Left cardiac atrium (tissue), 4 donors: ENCODE data around the gene JUNB. TPM values are rescaled to one million over a fixed set of nuclear protein-coding genes. Genes with fewer than 3 reads are reported as not detected.
A peak's percentile ranks its signal among the peaks of the same experiment; 100 is the strongest.

Experiments
- ATAC-seq, 2 donors: fragments of 200-7000 bp; cut with Tn5 transposase; one replicate each; pipeline ENCODE4 v1.9.1; 2020; ENCODE audit warnings: mild to moderate bottlenecking in 2 of 2, moderate library complexity in 2 of 2
- DNase-seq: peaks from one replicate; pipeline ENCODE4 v3.0.0-alpha.2; 2020
- intact Hi-C, 2 donors: fragments of 100-400 bp; cut with DNase I; formaldehyde crosslinking; loops; one replicate each; pipeline versions ENCODE4 v1.14.1 to v1.15.1; 2022 to 2023
- total RNA-seq, 2 donors: library from RNA; stranded (reverse); fragmentation: NEBNext Ultra II Directional; extraction: Animal tissue kit (Norgen Biotek cat#: 25700); gene quantifications; one replicate each; pipeline ENCODE4 v1.2.1, GENCODE V29; 2021
- donor health status: DM: no; HTN: yes; CAD: no.
- donor health status: DM: no; HTN: yes; CAD: no; lungs with severe emphysema.
- donor health status: DM: yes; HTN: yes; CAD: no.
- donor health status: Dilated cardiomyopathy.

The JUNB gene
- total RNA-seq, 2 donors from 2014 or later = 46.6 to 216 TPM

- intact Hi-C loops = loop anchor here (5.0 kb wide), 2 partner anchors 33 to 73 kb away; partner anchors contain the start of genes PRDX2 (in 2 of the 2) and THSD8 (in 2 of the 2)
- peak in 1 of 2 donors; percentile 21 for ATAC-seq
- DNase-seq = no peak
These were observed 21.6 kb upstream of the JUNB start for GRCh38 chr19:12769689-12770088.

DNA sequence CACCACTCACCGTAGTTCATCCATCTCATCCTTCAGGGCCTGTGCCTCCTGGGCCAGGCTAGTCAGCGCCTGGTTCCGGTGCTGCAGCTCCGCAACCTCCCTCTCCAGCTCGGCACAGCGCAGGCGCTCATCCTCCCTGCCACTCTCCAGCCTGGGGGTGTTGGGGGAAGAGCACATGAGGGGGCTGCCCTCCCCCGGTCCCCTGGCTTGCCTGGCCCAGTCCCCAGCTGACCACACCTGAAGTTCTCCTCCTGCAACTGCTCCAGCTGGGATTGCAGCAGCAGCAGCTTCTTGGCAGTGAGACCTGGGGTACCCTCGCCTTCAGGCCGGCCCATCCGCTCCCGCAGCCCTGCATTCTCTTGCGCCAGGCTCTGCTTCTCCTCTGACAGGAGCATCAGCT lies 20.4 kb upstream of the JUNB start:
- intact Hi-C loops = no loop called here
- no peak for ATAC-seq

DNA sequence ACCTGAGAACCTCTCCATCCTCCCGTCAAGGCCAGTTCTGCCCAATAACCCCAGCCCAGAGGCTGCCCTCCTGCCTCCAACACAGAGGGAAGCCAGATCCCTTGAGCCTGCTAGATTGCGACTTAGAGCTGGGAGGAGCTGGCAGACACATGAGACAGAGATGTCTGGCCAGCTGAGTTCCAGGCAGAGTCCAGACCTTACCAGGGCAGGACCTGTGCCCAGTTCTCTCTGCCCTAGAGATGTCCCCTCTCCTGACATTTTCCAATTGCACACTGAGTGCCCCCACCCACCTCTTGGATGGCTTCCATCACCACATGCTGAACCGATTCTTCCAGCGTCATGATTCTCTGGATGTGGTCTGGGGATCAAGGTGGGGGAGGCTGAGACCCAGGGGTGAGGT lies 19.0 kb upstream of the JUNB start:
- DNase-seq (no peak), ATAC-seq (peak in 1 of 2 donors; percentile 27)
- intact Hi-C loops = no loop called here

More for the DNA sequence above, 20.4 kb upstream of the JUNB start:
- no peak for DNase-seq

- intact Hi-C loops = no loop called here
- no peak for DNase-seq
- ATAC-seq = no peak
These were observed 17.7 kb upstream of the JUNB start for GRCh38 chr19:12773571-12773970.

DNA sequence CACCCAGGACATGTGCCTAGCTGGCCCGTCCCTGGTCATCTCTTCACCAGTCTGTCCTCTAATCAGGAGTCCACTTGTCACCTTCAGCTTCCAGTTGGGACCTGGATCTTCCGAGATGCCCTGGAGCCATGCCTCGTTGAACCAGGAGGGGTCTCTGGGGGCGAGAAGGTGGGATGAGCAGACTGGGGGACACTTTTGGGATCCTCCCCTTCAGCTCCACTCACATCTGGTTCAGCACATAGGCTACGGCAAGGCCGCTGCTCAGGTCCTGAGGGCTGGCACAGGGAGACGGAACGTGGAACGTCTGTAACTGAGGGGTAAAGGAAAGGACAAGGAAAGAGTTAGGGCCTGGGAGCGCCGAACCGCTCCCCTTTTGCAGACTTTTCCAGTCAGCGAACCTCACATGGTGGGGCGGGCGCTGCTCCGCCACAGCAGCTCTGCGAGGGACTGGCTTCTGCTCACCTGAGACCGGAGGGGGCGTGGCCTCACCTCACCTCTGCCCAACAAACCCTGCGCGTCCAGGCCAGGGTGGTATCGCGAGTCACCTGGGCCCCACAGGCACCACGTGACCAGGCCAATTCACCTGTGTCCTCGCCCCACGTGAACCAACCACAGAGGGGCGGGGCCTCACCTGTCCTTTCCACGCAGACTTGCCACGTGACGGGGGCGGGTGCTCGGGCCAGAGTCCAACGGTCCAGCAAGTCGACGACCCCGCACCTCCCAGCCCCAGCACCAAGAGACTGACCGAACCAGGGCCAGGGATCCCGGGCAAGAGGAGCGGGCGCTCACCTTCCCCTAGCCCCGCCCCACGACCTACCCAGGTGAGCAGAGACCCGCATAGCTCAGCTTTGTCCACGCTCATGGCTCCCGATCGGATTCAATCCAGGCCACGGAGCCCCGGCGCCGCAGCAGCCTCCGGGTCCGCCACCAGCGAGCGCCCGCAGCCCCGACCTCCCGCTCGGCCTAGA lies 16.4 kb upstream of the JUNB start, which contains the start of gene HOOK2:
TSS of gene HOOK2 (minus strand) at position 965 of the 968 bp plus-strand sequence. CDS start at position 862, 103 bp downstream.
- intact Hi-C loops = no loop called here
- no peak for DNase-seq
- no peak for ATAC-seq

- ATAC-seq = peak; percentile 41 to 48
- intact Hi-C loops = loop anchor here (1.0 to 2.0 kb wide), 2 partner anchors 15 to 19 kb away; no protein-coding TSS in a partner anchor
- DNase-seq = peak; percentile 87
These were observed 13.9 kb upstream of the JUNB start for GRCh38 chr19:12777217-12778016.

GRCh38 chr19:12778017-12778904 lies 13.0 kb upstream of the JUNB start:
- intact Hi-C loops = no loop called here
- peak; percentile 45 to 47 for ATAC-seq
- DNase-seq = peak; percentile 87

GRCh38 chr19:12778905-12779161 lies 12.5 kb upstream of the JUNB start:
- DNase-seq (no peak), ATAC-seq (no peak)
- intact Hi-C loops = no loop called here

DNA sequence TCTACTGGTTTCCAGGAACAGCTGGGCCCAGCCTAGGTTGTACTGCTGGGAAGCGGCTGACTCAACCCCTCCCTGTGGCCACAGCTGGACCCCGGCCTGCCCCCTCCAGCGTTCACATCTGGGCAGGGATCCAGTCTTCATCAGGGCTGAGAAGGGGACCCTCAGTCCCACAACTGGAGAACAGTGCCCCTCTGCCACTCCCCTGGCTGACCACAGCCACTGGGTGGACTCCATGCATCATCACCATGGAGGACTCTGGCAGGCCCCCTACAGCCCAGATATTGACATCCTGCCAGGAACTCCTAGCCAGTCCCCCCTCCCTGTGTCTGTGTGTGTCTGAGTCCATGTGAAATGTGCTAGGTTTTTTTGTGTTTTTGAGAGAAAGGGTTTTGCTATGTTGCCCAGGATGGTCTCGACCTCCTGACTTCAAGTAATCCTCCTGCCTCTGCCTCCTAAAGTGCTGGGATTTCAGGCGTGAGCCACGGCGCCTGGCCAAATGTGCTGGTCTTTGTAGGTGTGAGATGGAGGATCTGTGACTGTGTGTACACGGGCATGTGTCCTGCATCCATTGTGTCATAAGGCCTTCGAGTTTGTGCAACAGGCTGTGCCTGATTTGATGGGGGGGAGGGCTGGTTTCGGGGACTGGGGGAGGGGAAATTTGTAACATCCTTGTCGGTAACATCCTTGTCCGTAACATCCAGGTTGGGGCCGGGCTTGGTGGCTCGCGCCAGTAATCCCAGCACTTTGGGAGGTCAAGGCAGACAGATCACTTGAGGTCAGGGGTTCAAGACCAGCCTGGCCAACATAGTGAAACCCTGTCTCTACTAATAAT lies 11.9 kb upstream of the JUNB start:
- intact Hi-C loops = no loop called here
- DNase-seq = peak; percentile 84
- peak; percentile 0 to 21 for ATAC-seq

DNA sequence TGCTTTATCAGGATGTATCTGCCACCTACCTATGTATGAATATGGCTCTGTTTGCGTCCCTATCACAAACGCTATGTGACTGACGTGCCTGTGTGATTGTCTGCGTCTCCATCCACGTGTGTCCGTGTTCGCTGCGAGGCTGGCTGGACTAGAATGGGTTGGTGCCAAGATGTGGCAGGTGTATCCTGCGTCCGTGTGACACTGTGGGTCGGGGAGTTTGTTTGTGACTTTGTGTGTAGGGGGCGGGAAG lies 9.2 kb upstream of the JUNB start:
- intact Hi-C loops = no loop called here
- ATAC-seq (no peak), DNase-seq (no peak)

- intact Hi-C loops = no loop called here
- peak; percentile 69 to 78 for ATAC-seq
These were observed 8.6 kb upstream of the JUNB start for GRCh38 chr19:12782424-12783290.

DNA sequence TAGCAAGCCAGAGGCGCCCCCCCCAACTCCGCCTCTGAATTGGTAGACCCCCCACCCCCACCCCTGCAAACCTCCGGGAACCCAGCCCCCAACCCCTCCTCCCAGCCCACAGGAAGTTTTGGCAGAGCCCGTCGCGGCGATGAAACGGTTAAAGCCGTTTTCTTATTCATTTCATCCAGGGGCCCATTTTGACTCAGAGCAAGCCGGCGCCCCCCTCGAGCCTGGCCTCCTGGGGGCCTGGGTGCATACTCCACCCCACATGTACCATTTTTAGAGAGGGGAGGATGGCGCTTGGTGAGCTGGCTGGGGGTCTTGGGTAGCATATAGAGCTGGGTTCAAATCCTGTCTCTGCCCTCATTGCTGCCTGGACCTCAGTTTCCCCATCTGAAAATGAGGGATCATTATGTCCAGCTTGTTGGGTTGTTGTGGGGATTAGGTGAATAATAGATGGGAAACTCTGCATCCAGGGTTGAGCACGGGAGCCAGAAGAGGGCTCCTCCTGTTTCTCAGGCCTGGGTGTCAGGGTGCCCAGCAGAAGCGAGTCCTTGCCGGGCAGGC lies 7.9 kb upstream of the JUNB start:
- ATAC-seq (no peak), DNase-seq (no peak)
- intact Hi-C loops = no loop called here

More at GRCh38 chr19:12782424-12783290, 8.6 kb upstream of the JUNB start:
- DNase-seq = peak; percentile 95

DNA sequence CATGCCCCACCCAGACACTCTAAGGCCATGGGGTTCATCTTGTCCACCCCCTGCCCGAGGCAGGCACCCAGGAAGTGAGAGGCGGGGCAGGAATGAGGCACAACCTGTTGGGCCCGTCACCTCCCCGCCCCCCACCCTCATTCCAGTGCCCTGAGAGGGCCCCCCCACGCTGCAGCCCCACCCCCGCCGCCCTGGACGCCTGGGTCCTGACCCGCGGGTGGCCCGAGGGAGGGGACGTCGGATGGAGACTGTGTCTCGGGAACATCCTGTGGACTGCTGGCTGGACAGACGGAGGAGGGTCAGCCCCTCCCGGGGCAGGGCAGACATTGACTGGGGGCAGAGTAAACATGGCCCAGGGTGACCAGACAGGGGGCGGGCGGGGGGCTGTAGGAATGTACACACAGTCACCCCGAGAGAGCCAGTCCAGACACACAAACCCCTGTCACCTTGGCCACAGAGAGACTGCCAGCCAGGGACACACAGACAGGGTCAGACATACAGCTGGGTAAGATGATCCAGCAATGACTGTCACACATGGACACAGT lies 7.4 kb upstream of the JUNB start:
- DNase-seq (peak; percentile 82), ATAC-seq (peak in 1 of 2 donors; percentile 34)
- intact Hi-C loops = no loop called here

DNA sequence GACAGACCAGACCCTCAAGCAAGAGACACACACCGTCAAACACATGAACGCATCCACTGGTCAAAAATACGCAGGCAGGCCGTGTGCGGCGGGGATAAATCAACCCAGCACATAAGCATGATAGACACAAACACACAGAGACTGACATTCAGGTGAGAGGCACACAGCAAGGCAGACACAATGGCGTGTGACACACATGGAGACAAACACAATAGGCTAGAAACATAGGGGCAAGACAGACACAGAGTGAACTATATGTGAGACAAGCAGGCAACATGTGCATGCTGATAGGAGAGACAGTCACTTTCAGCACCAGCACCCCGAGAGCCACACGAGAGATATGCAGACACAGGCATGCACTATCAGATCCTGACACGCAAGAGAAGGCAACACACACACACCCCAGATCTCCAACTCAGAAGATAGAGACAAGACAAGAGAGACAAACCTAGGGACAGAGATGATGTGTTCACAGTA lies 6.9 kb upstream of the JUNB start:
- ATAC-seq (no peak), DNase-seq (no peak)
- intact Hi-C loops = no loop called here

GRCh38 chr19:12784871-12785430 lies 6.3 kb upstream of the JUNB start:
- intact Hi-C loops = no loop called here
- no peak for ATAC-seq
- DNase-seq = no peak

DNA sequence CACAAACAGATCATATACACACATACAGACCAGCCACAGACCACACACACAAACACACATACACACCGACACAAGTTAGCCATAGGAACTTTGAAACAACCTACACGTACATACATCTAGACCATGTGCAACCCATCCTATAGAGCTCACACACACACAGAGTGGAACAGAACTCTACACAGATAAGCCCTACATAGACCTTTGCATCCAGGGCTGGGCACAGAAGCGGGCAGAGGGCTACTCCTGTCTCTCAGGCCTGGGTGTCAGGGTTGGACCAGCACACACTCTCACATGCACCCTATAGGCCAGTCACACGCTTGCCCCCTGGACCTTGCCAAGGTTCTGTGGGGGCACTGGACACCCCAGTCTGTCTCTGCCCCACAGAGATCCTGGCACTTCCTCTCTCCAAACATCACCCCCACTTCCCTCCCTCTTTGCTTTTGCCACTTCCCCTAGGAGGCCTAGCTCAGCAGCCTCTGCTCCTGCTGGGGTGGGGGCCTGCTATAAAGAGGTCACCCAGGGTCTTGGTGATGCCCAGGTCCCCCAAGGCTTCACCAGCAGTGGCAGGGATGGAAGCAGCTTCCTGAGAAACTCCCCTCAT lies 5.8 kb upstream of the JUNB start:
- ATAC-seq = no peak
- DNase-seq = no peak
- intact Hi-C loops = no loop called here
